Measurements from ENCODE around the gene CRADD. TPM values are rescaled to one million over a fixed set of nuclear protein-coding genes. Genes with fewer than 3 reads are reported as not detected.
A peak's percentile ranks its signal among the peaks of the same experiment; 100 is the strongest.

The CRADD gene
- total RNA-seq, 1 experiment from 2014 or later, result 18.3 TPM

DNA sequence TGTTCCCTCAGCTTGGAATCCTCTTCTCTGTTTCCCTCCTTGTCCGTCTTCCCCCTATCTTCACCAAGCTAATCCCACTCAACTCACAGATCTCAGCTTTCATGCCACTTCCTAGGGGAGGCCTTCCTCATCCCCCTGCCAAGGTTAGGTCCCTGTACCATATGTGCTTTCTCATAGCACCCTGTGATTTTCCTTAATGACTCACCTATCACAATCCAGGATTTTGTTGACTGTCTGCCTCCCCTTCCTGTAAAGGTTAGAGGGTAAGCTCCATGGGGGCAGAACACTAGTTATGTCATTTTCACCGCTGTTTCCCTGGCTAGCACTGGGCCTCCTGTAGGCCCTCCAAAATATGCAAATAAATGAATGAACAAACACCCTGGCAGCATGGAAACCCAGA, 57.6 kb downstream of the CRADD start:
- Histone ChIP-seq H3K9ac (ENCODE audit: low read length) (no peak overlapping the region), H3K79me2 (ENCODE audit: low read length) (no peaks in the 10 kb centered on the region), H3K9me3 (ENCODE audit: low read length) (no peaks in the 10 kb centered on the region), H4K20me1 (ENCODE audit: insufficient read depth, low read depth, low read length) (no peaks in the 10 kb centered on the region), H3K36me3 (ENCODE audit: insufficient read depth, low read length) (no peaks in the 10 kb centered on the region), H3K4me2 (ENCODE audit: low read depth, low read length, poor library complexity, severe bottlenecking) (no peak overlapping the region), H2AFZ (ENCODE audit: low read length) (no peak overlapping the region), H3K27ac (ENCODE audit: low read length) (no peak overlapping the region), H3K4me3 (ENCODE audit: low read length) (no peak overlapping the region), H3K9me2 (replicated peaks; ENCODE audit: insufficient read depth, low read length) (no peaks in the 10 kb centered on the region), H3K4me1 (ENCODE audit: low read length) (no peaks in the 10 kb centered on the region), H3K27me3 (ENCODE audit: low read length) (no peaks in the 10 kb centered on the region)
- no peak for DNase-seq

DNA sequence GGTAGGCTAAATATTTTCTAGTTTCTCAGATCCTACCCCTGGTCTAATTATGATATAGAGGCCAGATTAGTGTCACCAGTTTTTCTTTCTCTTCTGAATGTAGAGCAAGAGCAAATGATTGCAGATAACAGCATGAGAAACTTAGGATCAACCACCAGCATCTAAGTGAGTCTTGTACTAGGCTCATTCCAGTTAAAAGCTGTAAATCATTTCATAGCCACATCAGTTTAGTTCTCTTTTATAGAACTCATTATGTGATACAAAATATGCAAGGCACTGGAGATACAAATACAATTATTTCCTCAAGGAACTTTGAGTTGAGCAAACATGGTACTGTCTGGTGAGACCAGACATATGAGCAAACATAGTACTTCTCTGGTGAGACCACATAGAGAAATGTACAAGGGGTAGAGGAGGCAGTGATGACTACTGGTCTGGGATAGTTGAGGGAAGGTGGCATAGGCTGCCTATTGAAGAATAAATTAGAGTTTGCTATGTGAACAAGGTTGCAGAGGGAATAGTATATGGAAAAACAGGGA, 59.5 kb downstream of the CRADD start:
- Histone ChIP-seq H3K4me3 (ENCODE audit: low read length) (no peak overlapping the region), H2AFZ (ENCODE audit: low read length) (no peak overlapping the region), H3K9me2 (replicated peaks; ENCODE audit: insufficient read depth, low read length) (no peaks in the 10 kb centered on the region), H3K27ac (ENCODE audit: low read length) (no peak overlapping the region), H3K79me2 (ENCODE audit: low read length) (no peaks in the 10 kb centered on the region), H3K36me3 (ENCODE audit: insufficient read depth, low read length) (no peaks in the 10 kb centered on the region), H4K20me1 (ENCODE audit: insufficient read depth, low read depth, low read length) (no peaks in the 10 kb centered on the region), H3K4me1 (ENCODE audit: low read length) (peaks cover 12% of the 10 kb centered on the region), H3K9me3 (ENCODE audit: low read length) (no peaks in the 10 kb centered on the region), H3K27me3 (ENCODE audit: low read length) (no peaks in the 10 kb centered on the region), H3K9ac (ENCODE audit: low read length) (no peak overlapping the region), H3K4me2 (ENCODE audit: low read depth, low read length, poor library complexity, severe bottlenecking) (no peak overlapping the region)
- DNase-seq, result no peak

DNA sequence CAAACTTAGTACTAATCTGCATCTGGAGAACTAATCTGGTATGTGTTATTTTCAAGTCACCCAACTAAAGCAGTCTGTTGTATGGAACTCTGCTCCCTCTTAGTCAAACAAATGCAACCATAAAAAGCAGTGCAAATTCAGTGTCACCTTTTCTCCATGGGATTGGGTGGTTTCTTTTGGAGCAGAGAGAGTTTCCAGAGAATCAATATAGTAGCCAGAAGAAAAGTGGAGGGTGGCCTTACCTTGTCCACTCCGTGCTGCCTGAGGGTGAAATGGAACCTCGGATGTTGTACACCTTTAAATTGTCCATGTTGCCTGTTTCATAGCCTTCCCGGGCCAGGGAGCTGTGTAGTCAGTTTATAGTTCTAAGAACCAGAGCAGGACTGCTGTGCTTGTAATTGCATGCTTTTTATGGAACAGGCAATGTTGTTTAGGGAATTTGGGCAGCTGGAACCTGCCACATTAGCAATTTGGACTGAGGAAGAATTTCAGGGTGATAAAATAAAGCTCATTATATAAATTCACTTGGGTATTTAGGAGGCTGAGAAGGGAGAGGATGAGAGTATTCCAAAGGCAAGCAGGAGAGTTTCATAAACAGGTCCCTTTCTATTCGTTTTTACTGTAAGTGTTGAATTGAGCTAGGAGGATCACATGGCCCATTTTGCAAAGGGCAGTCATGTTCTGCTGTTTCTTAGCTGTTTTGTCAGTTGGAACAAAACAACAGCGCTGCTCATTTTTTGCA, 60.5 kb downstream of the CRADD start:
- no peaks in the 10 kb centered on the region for H3K36me3 ChIP-seq (ENCODE audit: insufficient read depth, low read length)
- H3K27ac ChIP-seq (ENCODE audit: low read length), result no peak overlapping the region
- H3K4me3 ChIP-seq (ENCODE audit: low read length), result no peak overlapping the region
- no peaks in the 10 kb centered on the region for H3K9me2 ChIP-seq (replicated peaks; ENCODE audit: insufficient read depth, low read length)
- H3K4me1 ChIP-seq (ENCODE audit: low read length), result peaks cover 21% of the 10 kb centered on the region
- H3K9ac ChIP-seq (ENCODE audit: low read length), result no peak overlapping the region
- H3K4me2 ChIP-seq (ENCODE audit: low read depth, low read length, poor library complexity, severe bottlenecking), result no peak overlapping the region
- no peak overlapping the region for H2AFZ ChIP-seq (ENCODE audit: low read length)
- no peaks in the 10 kb centered on the region for H3K9me3 ChIP-seq (ENCODE audit: low read length)
- no peak for DNase-seq
- H4K20me1 ChIP-seq (ENCODE audit: insufficient read depth, low read depth, low read length), result no peaks in the 10 kb centered on the region
- H3K27me3 ChIP-seq (ENCODE audit: low read length), result 0 out of 2 replicates have a peak, but pooled peaks cover 3% of the 10 kb centered on the region
- no peaks in the 10 kb centered on the region for H3K79me2 ChIP-seq (ENCODE audit: low read length)

DNA sequence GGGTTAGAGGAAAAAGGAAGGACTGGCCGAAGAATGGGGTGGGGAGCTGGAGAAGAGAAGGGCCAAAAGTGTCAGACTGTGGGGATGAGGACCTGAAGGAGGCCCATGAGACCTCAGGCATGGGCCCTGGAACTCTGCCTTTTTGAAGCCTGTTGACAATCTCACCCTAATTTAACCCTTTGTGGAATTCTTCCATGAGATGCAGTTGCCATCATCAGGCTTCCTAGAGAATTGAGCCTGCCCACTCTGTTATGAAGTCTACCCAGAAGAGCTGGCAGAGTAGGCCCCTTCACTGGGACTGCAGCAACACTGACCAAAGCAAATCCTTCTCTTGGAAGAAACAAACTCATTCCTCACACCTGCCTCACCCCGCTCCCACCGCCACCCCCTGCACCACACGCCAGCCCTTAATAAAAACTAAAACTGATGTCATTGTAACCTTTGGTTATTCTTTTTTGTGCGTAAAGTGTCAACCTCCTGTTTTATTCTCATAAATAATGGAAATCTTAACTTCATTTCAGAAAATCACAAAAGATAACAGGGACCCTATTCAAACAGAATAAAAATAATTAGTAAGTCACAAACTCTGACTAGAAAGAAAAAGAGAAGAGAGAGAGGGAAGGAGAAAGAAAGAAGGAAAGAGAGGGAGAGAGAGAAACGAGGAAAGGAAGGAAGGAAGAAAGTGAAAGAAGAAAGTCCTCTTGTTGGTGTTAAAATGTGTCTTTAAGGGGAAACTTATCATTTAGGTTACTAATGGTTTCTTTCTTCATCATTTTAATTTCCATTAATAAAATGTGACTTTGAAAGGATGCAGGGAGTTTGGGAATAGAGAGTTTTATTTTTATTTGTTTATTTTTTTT, 61.3 kb downstream of the CRADD start:
- Histone ChIP-seq H3K9me2 (replicated peaks; ENCODE audit: insufficient read depth, low read length) (no peaks in the 10 kb centered on the region), H2AFZ (ENCODE audit: low read length) (no peak overlapping the region), H3K4me1 (ENCODE audit: low read length) (peaks cover 23% of the 10 kb centered on the region), H3K79me2 (ENCODE audit: low read length) (no peaks in the 10 kb centered on the region), H3K4me2 (ENCODE audit: low read depth, low read length, poor library complexity, severe bottlenecking) (no peak overlapping the region), H3K36me3 (ENCODE audit: insufficient read depth, low read length) (no peaks in the 10 kb centered on the region), H3K4me3 (ENCODE audit: low read length) (no peak overlapping the region), H3K27me3 (ENCODE audit: low read length) (0 out of 2 replicates have a peak, but pooled peaks cover 3% of the 10 kb centered on the region), H4K20me1 (ENCODE audit: insufficient read depth, low read depth, low read length) (no peaks in the 10 kb centered on the region), H3K9me3 (ENCODE audit: low read length) (no peaks in the 10 kb centered on the region), H3K9ac (ENCODE audit: low read length) (no peak overlapping the region), H3K27ac (ENCODE audit: low read length) (no peak overlapping the region)
- DNase-seq, result no peak

DNA sequence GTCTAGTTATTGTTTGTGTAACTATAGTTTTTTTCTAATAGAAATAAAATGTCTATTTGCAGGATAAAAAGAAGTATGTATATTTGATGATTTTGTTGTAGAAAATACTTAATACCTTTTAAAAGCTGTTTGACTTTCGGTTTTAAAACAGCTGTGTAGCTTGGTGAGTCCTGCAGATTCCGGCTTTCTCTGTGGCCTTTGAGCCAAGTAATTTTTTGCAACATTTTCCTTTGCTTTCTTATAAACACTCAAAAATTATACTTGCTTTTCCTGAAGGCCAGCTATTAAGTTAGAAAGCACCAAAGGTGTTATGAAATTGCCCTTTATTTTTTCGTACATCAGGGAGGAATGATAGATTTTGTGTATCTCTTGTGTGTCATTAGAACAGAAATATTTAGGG, 63.6 kb downstream of the CRADD start:
- H3K4me3 ChIP-seq (ENCODE audit: low read length), result no peak overlapping the region
- H3K79me2 ChIP-seq (ENCODE audit: low read length), result no peaks in the 10 kb centered on the region
- H3K9ac ChIP-seq (ENCODE audit: low read length), result no peak overlapping the region
- peaks cover 23% of the 10 kb centered on the region for H3K4me1 ChIP-seq (ENCODE audit: low read length)
- H3K9me3 ChIP-seq (ENCODE audit: low read length), result no peaks in the 10 kb centered on the region
- no peaks in the 10 kb centered on the region for H3K36me3 ChIP-seq (ENCODE audit: insufficient read depth, low read length)
- no peak overlapping the region for H2AFZ ChIP-seq (ENCODE audit: low read length)
- H3K27ac ChIP-seq (ENCODE audit: low read length), result no peak overlapping the region
- 0 out of 2 replicates have a peak, but pooled peaks cover 3% of the 10 kb centered on the region for H3K27me3 ChIP-seq (ENCODE audit: low read length)
- no peaks in the 10 kb centered on the region for H4K20me1 ChIP-seq (ENCODE audit: insufficient read depth, low read depth, low read length)
- no peaks in the 10 kb centered on the region for H3K9me2 ChIP-seq (replicated peaks; ENCODE audit: insufficient read depth, low read length)
- DNase-seq, result no peak
- peak overlapping the region; percentile 39 for H3K4me2 ChIP-seq (ENCODE audit: low read depth, low read length, poor library complexity, severe bottlenecking)

DNA sequence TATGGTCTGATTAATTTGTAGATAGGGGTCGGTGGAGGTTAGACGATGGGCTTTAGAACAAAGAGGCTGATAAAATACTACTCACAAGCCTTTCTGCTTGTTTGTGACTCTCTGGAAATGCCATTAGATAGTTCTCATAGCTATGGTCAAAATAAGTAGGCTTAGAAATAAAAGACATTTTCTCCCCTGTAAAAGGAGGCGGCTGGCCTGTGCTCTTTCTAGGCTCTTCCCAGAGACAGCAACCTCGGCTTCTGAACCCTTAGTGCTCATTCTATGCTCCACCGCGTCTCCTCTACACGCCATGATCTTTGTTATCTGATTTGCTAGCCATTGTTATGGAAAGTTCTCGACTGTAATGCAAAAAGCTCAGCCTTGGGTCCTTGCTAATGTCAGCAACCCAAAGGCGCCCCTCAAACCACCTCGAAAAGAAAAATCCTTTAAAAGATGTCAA, 64.5 kb downstream of the CRADD start:
- Histone ChIP-seq H3K9me3 (ENCODE audit: low read length) (no peaks in the 10 kb centered on the region), H2AFZ (ENCODE audit: low read length) (no peak overlapping the region), H3K9ac (ENCODE audit: low read length) (no peak overlapping the region), H3K4me3 (ENCODE audit: low read length) (peak overlapping the region; percentile 64), H3K4me1 (ENCODE audit: low read length) (peaks cover 23% of the 10 kb centered on the region), H3K79me2 (ENCODE audit: low read length) (no peaks in the 10 kb centered on the region), H3K27me3 (ENCODE audit: low read length) (0 out of 2 replicates have a peak, but pooled peaks cover 3% of the 10 kb centered on the region), H3K27ac (ENCODE audit: low read length) (no peak overlapping the region), H3K4me2 (ENCODE audit: low read depth, low read length, poor library complexity, severe bottlenecking) (peak overlapping the region; percentile 73), H4K20me1 (ENCODE audit: insufficient read depth, low read depth, low read length) (no peaks in the 10 kb centered on the region), H3K9me2 (replicated peaks; ENCODE audit: insufficient read depth, low read length) (no peaks in the 10 kb centered on the region), H3K36me3 (ENCODE audit: insufficient read depth, low read length) (no peaks in the 10 kb centered on the region)
- DNase-seq, result no peak

DNA sequence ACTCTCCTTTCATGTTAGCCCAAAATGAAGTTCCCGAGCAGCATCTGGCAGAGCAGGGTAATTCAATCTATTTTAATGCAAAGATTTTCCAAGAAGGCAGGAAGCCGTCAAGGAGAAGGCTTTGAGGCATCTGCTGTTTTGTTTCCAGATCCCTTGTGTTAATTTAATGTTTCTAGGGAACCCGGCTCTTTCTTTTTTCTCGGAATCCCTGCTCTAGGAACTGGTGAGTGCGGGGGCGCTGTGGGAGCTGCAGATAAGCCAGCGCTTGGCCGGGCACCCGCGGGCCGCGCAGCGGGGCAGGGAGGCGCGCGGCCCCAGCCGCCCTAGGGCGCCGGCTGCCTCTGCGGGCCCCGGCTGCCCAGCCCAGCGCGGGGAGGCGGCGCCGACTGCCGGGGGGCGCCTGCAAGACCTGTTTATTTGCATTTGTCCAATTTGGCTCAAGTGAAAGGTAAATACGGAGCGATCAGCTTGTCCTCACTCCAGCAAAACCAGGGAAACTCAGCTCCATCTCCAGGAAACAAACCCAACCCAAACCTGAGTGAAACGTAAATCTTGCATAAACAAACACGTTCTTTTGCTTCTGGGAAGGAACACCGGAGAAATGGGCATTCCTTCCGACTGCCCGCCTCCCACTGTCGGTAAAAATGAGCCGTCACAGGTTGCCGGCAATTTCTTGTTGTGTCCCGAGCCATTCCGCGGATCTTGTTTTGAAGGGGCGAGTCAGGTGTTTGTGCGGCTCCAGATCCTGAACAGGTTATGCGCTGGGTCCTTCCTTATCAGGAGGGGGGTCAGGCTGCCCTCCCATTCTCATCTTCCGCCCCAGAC, 65.1 kb downstream of the CRADD start:
- no peak overlapping the region for H2AFZ ChIP-seq (ENCODE audit: low read length)

More for the DNA sequence above, 65.1 kb downstream of the CRADD start:
- H3K4me2 ChIP-seq (ENCODE audit: low read depth, low read length, poor library complexity, severe bottlenecking), result peak overlapping the region; percentile 73
- no peaks in the 10 kb centered on the region for H3K79me2 ChIP-seq (ENCODE audit: low read length)
- 0 out of 2 replicates have a peak, but pooled peaks cover 3% of the 10 kb centered on the region for H3K27me3 ChIP-seq (ENCODE audit: low read length)
- no peaks in the 10 kb centered on the region for H3K9me3 ChIP-seq (ENCODE audit: low read length)
- peak overlapping the region; percentile 64 for H3K4me3 ChIP-seq (ENCODE audit: low read length)
- H3K9ac ChIP-seq (ENCODE audit: low read length), result peak overlapping the region; percentile 34; the same call in 1 of the 2 replicates
- no peak overlapping the region for H3K27ac ChIP-seq (ENCODE audit: low read length)
- no peaks in the 10 kb centered on the region for H3K9me2 ChIP-seq (replicated peaks; ENCODE audit: insufficient read depth, low read length)
- no peaks in the 10 kb centered on the region for H4K20me1 ChIP-seq (ENCODE audit: insufficient read depth, low read depth, low read length)
- H3K4me1 ChIP-seq (ENCODE audit: low read length), result peaks cover 23% of the 10 kb centered on the region
- DNase-seq, result peak; percentile 49
- H3K36me3 ChIP-seq (ENCODE audit: insufficient read depth, low read length), result no peaks in the 10 kb centered on the region

Data from Karpas-422 (cell line).